ENCODE data around the gene SYNGR2. TPM values are rescaled to one million over a fixed set of nuclear protein-coding genes. Genes with fewer than 3 reads are reported as not detected.

The SYNGR2 gene
- total and polyA plus RNA-seq, 9 of the 15 experiments (the other 6 are each of a cell fraction or from before 2014, with no cell fraction given): 1.4 to 173 (median 87.8) TPM

GRCh38 chr17:78144736-78145641 lies 23.4 kb upstream of the SYNGR2 start (continued):
- peak; percentile 41; the same call in 1 of the 2 replicates for TF ChIP-seq MGA (IDR thresholded peaks at IDR 0.05)
- no peak for TF ChIP-seq XRCC4 (IDR thresholded peaks at IDR 0.05; ENCODE audit: extremely low read depth, insufficient read depth, insufficient read length)
- TF ChIP-seq SMAD2 (IDR thresholded peaks at IDR 0.05; ENCODE audit: low read depth, low read length): no peak
- TF ChIP-seq ZFP30 (CRISPR knock-in tag; IDR thresholded peaks at IDR 0.05; ENCODE audit: borderline replicate concordance): no peak
- TF ChIP-seq CBX5 (IDR thresholded peaks at IDR 0.05; ENCODE audit: borderline replicate concordance, low read depth): no peak
- TF ChIP-seq SIN3A (IDR thresholded peaks at IDR 0.05; ENCODE audit: borderline replicate concordance in 2 of 2, control insufficient read depth in 1 of 2, low read depth in 2 of 2, low read length in 2 of 2): 0 out of 4 replicates have a peak, but pooled peaks of 1 of the 2 experiments have one; percentile 46
- TF ChIP-seq PRPF4 (IDR thresholded peaks at IDR 0.05; ENCODE audit: insufficient read depth, low read depth, low read length, poor library complexity, severe bottlenecking): no peak
- no peak for TF ChIP-seq ZNF639 (CRISPR knock-in tag; conservative IDR thresholded peaks at IDR 0.05 in 1 of 2, IDR thresholded peaks at IDR 0.05 in 1 of 2)
- no peak for TF ChIP-seq ZC3H4 (CRISPR knock-in tag; IDR thresholded peaks at IDR 0.05; ENCODE audit: borderline replicate concordance)
- TF ChIP-seq MIER1 (IDR thresholded peaks at IDR 0.05; ENCODE audit: low read depth): no peak
- no peak for TF ChIP-seq RUNX1 (IDR thresholded peaks at IDR 0.05; ENCODE audit: low read depth)
- TF ChIP-seq U2AF2 (optimal IDR thresholded peaks at IDR 0.05; ENCODE audit: low read depth, low read length): no peak
- no peak for TF ChIP-seq U2AF1 (optimal IDR thresholded peaks at IDR 0.05; ENCODE audit: low read depth, low read length)

Measured in K562 (cell line).